PC-9 (cell line): ENCODE results near the gene USP48. TPM values are rescaled to one million over a fixed set of nuclear protein-coding genes. Genes with fewer than 3 reads are reported as not detected.
A peak's percentile ranks its signal among the peaks of the same experiment; 100 is the strongest.

Source experiments
- BruUV-seq: library from RNA; stranded (reverse); fragments of 400-500 nt; replicated peaks from 2 replicates; lab custom pipeline; 2021; lab: Mats Ljungman, UMichigan
- CTCF ChIA-PET: fragments of 300-600 bp; sonication (Branson Sonifier 250); formaldehyde crosslinking; loops from one replicate; lab custom pipeline; 2022; ENCODE audit warnings: antibody characterized with exemption; lab: Charles Lee
- POLR2A ChIA-PET: fragments of 300-600 bp; sonication (Branson Sonifier 250); formaldehyde crosslinking; loops from one replicate; lab custom pipeline; 2022; ENCODE audit warnings: antibody characterized with exemption; ENCODE audit not compliant: unreplicated experiment; lab: Charles Lee
- DNase-seq, 2 experiments: peaks; one replicate each; pipeline versions ENCODE4 v3.0.0 to v3.0.0-alpha.2; 2015 to 2022; ENCODE audit warnings: mixed read lengths in 1 of 2
- H2AFZ ChIP-seq: fragments of 200-600 bp; sonication (generic); 2 replicates; pipeline ENCODE4 v1.8.1; 2017; ENCODE audit warnings: antibody characterized with exemption
- H3F3A ChIP-seq: fragments of 200-600 bp; sonication (generic); 2 replicates; pipeline ENCODE4 v1.8.1; 2017; ENCODE audit warnings: antibody characterized with exemption, mild to moderate bottlenecking, low read depth; ENCODE audit not compliant: insufficient read depth
- H3K27ac ChIP-seq: fragments of 200-600 bp; sonication (generic); 2 replicates; pipeline ENCODE4 v1.6.1; 2016; ENCODE audit warnings: mixed run types
- H3K27me3 ChIP-seq: fragments of 200-600 bp; sonication (generic); 2 replicates; pipeline ENCODE4 v1.6.1; 2016; ENCODE audit warnings: low read depth, mixed run types; ENCODE audit not compliant: insufficient read depth
- H3K36me3 ChIP-seq: fragments of 200-600 bp; sonication (generic); 2 replicates; pipeline ENCODE4 v1.6.1; 2016; ENCODE audit warnings: low read depth, mixed run types
- H3K4me1 ChIP-seq: fragments of 200-600 bp; sonication (generic); replicated peaks from 2 replicates; pipeline ENCODE4 v1.6.1; 2016; ENCODE audit warnings: mixed run types; ENCODE audit not compliant: insufficient read depth
- H3K4me2 ChIP-seq: fragments of 200-600 bp; sonication (generic); 2 replicates; pipeline ENCODE4 v1.6.1; 2017; ENCODE audit warnings: mixed run types
- H3K4me3 ChIP-seq: fragments of 200-600 bp; sonication (generic); 2 replicates; pipeline ENCODE4 v1.6.1; 2016; ENCODE audit warnings: mixed run types
- H3K79me2 ChIP-seq: fragments of 200-600 bp; sonication (generic); 2 replicates; pipeline ENCODE4 v1.6.1; 2017; ENCODE audit warnings: low read depth, mixed run types
- H3K9me2 ChIP-seq: fragments of 200-600 bp; sonication (generic); 2 replicates; pipeline ENCODE4 v1.8.1; 2017; ENCODE audit warnings: mild to moderate bottlenecking; ENCODE audit not compliant: insufficient read depth
- H3K9me3 ChIP-seq: fragments of 200-600 bp; sonication (generic); 2 replicates; pipeline ENCODE4 v1.8.1; 2016; ENCODE audit warnings: low read depth; ENCODE audit not compliant: insufficient read depth
- H4K20me1 ChIP-seq: fragments of 200-600 bp; sonication (generic); 2 replicates; pipeline ENCODE4 v1.8.1; 2017; ENCODE audit not compliant: insufficient read depth
- EZH2 ChIP-seq: fragments of 200-600 bp; sonication (generic); IDR thresholded peaks from 2 replicates; pipeline ENCODE4 v1.8.0; 2017; ENCODE audit warnings: antibody characterized with exemption, low read depth
- intact Hi-C: fragments of 100-400 bp; cut with micrococcal nuclease; formaldehyde crosslinking; loops from one replicate; pipeline ENCODE4 v1.10.0; 2022; ENCODE audit not compliant: unreplicated experiment
- total RNA-seq: library from RNA; stranded (reverse); gene quantifications from 2 replicates; pipeline ENCODE4 v1.2.3, GENCODE V29; 2021
- TF ChIP-seq, protein P1 (sequence below): fragments of 200-600 bp; sonication (generic); conservative IDR thresholded peaks from 2 replicates; pipeline ENCODE4 v1.6.1; 2017; ENCODE audit warnings: mixed run types, antibody characterized with exemption, mild to moderate bottlenecking, moderate library complexity

Gene USP48
- total RNA-seq, 1 experiment from 2014 or later, result 63.1 TPM

DNA sequence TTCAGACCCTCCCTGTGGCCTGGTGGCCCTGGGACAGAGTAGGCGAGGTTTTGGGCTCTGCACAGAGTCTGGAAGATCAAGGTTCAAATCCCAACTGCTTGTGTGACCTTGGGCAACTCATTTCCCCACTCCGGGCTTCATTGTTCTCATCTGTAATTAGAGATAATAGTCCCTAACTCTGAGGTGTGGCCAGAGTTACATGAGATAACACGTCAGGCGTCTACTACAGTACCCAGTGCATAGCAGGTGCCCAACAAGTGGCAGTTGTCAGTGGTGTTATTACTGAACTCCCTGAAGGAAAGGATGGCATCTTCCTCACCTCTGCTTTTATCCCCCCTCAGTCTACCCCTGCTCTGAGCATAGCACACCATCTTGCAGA lies 134.6 kb downstream of the USP48 start:
- intact Hi-C loops, result no loop called here
- no peak overlapping the region for H3K4me3 ChIP-seq
- no peak overlapping the region for H3K4me2 ChIP-seq
- no peaks in the 10 kb centered on the region for H3K9me2 ChIP-seq
- H3K4me1 ChIP-seq, result peaks cover 17% of the 10 kb centered on the region
- no peaks in the 10 kb centered on the region for H3K9me3 ChIP-seq
- H2AFZ ChIP-seq, result no peak overlapping the region
- no peaks in the 10 kb centered on the region for H4K20me1 ChIP-seq
- H3K36me3 ChIP-seq, result no peaks in the 10 kb centered on the region
- BruUV-seq, result no TSS peak
- TF ChIP-seq, protein P1, sequence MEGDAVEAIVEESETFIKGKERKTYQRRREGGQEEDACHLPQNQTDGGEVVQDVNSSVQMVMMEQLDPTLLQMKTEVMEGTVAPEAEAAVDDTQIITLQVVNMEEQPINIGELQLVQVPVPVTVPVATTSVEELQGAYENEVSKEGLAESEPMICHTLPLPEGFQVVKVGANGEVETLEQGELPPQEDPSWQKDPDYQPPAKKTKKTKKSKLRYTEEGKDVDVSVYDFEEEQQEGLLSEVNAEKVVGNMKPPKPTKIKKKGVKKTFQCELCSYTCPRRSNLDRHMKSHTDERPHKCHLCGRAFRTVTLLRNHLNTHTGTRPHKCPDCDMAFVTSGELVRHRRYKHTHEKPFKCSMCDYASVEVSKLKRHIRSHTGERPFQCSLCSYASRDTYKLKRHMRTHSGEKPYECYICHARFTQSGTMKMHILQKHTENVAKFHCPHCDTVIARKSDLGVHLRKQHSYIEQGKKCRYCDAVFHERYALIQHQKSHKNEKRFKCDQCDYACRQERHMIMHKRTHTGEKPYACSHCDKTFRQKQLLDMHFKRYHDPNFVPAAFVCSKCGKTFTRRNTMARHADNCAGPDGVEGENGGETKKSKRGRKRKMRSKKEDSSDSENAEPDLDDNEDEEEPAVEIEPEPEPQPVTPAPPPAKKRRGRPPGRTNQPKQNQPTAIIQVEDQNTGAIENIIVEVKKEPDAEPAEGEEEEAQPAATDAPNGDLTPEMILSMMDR, result no peak
- no peak for TF ChIP-seq EZH2
- H3K27me3 ChIP-seq, result no peaks in the 10 kb centered on the region
- H3K27ac ChIP-seq, result no peak overlapping the region
- H3F3A ChIP-seq, result peaks cover 10% of the 10 kb centered on the region; the same call in 1 of the 2 replicates
- DNase-seq, result no peak
- no peaks in the 10 kb centered on the region for H3K79me2 ChIP-seq
- ChIA-PET CTCF (no interaction called here), POLR2A (no interaction called here)

DNA sequence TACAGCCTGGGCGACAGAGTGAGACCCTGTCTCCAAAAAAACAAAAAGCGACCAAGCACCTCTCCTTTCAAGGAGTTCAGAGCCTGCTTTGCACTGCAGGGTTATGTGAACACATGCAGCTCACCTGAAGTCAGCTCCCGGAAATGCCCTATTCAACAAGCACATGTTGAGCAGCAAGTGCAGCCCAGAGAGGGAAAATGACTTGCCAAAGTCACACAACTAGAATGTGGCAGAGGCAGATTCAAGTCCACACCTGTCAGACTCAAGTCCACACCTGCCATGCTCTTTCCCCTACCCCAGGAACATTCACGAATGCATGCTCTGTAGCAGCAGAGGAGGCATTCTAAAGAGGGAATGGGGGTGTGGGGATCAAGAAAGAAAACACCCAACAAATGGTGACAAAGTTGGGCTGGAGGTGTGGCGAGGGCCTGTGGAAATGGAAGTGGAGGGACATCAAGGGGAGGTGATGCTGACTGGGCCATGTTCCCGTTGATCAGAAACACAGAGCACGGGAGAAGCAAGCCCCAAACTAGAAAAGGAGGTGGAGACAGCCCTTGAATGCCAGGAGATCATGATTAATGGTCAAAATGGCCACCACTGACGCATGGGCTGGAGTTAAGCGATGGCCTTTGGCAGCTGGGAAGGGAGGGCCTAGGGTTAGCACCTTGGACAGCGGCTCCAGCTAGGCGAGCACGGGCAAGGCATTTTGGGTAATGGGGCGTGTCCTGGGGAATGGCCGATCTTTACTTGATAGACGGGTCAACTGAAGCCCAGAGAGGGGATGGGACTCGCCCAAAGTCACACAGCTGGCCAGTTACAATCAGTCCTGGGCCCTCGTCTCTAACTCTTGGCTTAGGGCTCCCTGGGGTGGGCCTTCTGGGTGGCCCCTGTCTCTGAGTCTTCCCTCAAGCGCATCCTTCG lies 135.3 kb downstream of the USP48 start:
- POLR2A ChIA-PET, result no interaction called here
- H3K27ac ChIP-seq, result no peak overlapping the region
- no peak for TF ChIP-seq EZH2
- TF ChIP-seq, protein P1, result no peak
- no peaks in the 10 kb centered on the region for H3K36me3 ChIP-seq
- no peak overlapping the region for H3K4me3 ChIP-seq
- H2AFZ ChIP-seq, result no peak overlapping the region
- CTCF ChIA-PET, result no interaction called here
- H3K9me2 ChIP-seq, result no peaks in the 10 kb centered on the region
- intact Hi-C loops, result no loop called here
- BruUV-seq, result no TSS peak
- H3K27me3 ChIP-seq, result no peaks in the 10 kb centered on the region
- no peaks in the 10 kb centered on the region for H3K79me2 ChIP-seq
- peaks cover 10% of the 10 kb centered on the region; the same call in 1 of the 2 replicates for H3K4me1 ChIP-seq
- H3F3A ChIP-seq, result peaks cover 3% of the 10 kb centered on the region; the same call in 1 of the 2 replicates
- H3K9me3 ChIP-seq, result no peaks in the 10 kb centered on the region
- DNase-seq, result peak in 1 of 2 experiments; percentile 38
- H3K4me2 ChIP-seq, result no peak overlapping the region
- H4K20me1 ChIP-seq, result no peaks in the 10 kb centered on the region

- Histone ChIP-seq H3K4me3 (no peak overlapping the region), H3K36me3 (no peaks in the 10 kb centered on the region), H4K20me1 (no peaks in the 10 kb centered on the region), H2AFZ (no peak overlapping the region), H3K27ac (no peak overlapping the region), H3K79me2 (no peaks in the 10 kb centered on the region), H3K27me3 (no peaks in the 10 kb centered on the region), H3F3A (no peaks in the 10 kb centered on the region; the same call in 1 of the 2 replicates), H3K4me1 (peaks cover 3% of the 10 kb centered on the region), H3K9me3 (no peaks in the 10 kb centered on the region), H3K4me2 (no peak overlapping the region), H3K9me2 (no peaks in the 10 kb centered on the region)
- no peak for DNase-seq
- ChIA-PET POLR2A (no interaction called here), CTCF (no interaction called here)
- intact Hi-C loops, result no loop called here
- no TSS peak for BruUV-seq
- TF ChIP-seq, protein P1, result no peak
- no peak for TF ChIP-seq EZH2
Measured at GRCh38 chr1:21645550-21645949, 137.4 kb downstream of the USP48 start.
